ENCODE results near the gene PLA2G3.
"Not testable (repeated sequence)": the region's sequence is repeated elsewhere in the genome, so short reads cannot be mapped to it uniquely, and the experiment has no call there.

The PLA2G3 gene, protein sequence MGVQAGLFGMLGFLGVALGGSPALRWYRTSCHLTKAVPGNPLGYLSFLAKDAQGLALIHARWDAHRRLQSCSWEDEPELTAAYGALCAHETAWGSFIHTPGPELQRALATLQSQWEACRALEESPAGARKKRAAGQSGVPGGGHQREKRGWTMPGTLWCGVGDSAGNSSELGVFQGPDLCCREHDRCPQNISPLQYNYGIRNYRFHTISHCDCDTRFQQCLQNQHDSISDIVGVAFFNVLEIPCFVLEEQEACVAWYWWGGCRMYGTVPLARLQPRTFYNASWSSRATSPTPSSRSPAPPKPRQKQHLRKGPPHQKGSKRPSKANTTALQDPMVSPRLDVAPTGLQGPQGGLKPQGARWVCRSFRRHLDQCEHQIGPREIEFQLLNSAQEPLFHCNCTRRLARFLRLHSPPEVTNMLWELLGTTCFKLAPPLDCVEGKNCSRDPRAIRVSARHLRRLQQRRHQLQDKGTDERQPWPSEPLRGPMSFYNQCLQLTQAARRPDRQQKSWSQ

DNA sequence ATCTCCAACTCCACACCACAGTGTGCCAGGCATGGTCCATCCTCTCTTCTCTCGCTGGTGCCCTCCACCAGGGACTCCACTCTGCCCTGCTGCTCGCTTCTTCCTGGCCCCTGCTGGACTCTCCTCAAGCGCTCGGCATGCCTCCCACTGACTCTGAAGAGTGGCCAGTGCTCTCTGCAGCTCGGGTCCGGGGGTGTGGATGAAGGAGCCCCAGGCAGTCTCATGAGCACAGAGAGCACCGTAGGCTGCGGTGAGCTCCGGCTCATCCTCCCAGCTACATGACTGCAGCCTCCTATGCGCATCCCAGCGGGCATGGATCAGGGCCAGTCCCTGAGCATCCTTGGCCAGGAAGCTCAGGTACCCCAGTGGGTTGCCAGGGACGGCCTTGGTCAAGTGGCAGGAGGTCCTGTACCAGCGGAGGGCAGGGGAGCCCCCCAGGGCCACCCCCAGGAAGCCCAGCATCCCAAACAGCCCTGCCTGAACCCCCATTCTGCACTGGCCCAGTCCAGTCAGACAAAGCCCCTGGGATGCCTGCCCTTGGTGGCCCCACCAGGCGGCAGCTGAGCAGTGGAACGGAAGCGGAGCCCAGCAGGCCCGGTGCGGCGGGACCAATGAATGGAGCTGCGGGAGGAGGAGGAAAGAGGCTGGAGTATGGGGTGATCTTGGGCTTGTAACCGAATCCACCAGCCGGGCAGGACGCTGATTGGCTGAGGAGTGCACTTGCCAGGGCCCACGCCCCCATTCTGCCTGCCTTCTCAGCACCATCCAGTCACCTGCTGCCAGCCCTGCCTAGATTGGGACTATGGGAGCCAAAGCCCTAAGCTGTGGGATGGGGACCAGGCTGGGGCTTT, at the start of gene PLA2G3:
Gene PLA2G3, minus strand, starts transcription at position 643 of the 851 bp plus-strand sequence. Its CDS starts 154 bp downstream, at position 489.
- DNase-seq (ENCODE audit: low read depth in 2 of 2) = no peak

DNA sequence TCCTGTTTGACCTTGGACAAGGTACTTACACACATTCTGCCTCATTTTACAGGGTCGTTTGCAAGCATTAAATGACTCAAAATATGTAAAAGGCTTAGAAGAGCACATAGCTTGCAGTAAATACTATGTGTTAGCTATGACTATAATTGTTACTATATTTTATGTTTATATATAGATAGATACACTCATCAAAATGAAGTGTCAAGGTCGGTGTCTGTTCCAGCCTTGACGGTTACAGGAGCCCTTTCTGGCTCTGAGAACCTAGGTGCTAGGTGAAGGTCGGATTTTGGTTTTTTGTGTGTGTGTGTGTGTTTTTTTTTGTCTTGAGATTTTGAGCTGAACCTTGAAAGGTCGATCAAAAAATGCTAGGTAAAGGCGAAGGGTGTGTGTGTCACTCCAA, 47.3 kb upstream of the PLA2G3 start:
- DNase-seq (ENCODE audit: low read depth in 2 of 2) = no peak

DNA sequence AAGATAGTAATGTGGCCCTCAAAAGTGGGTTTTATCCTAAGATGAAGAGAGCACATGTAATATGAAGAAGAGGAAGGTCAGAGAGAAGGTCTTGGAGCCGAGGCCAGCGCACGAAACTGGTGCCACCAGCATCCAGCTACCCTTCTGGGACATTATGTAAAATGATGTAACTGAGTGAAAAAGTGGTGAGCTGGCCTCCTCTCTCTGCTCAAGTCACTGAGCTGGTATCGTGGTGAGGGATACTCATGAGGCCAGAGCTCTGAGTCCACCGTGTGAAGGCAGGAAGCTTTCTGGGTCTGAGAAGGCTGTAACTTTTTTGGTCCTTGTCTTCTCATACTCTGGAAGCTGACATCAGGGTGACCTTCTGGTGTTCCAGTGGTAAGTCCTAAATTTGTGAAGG, 44.7 kb upstream of the PLA2G3 start:
- DNase-seq (ENCODE audit: low read depth in 2 of 2) = no peak

DNA sequence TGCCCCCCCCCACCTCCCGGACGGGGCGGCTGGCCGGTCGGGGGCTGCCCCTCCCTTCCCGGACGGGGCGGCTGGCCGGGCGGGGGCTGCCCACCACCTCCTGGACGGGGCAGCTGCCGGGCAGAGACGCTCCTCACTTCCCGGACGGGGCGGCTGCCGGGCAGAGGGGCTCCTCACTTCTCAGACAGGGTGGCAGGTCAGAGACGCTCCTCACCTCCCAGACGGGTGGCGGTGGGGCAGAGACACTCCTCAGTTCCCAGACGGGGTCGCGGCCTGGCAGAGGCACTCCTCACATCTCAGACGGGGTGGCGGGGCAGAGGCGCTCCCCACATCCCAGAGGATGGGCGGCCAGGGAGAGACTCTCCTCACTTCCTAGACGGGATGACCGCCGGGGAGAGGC, 43.7 kb upstream of the PLA2G3 start:
- DNase-seq (ENCODE audit: low read depth in 2 of 2) = no peak

DNA sequence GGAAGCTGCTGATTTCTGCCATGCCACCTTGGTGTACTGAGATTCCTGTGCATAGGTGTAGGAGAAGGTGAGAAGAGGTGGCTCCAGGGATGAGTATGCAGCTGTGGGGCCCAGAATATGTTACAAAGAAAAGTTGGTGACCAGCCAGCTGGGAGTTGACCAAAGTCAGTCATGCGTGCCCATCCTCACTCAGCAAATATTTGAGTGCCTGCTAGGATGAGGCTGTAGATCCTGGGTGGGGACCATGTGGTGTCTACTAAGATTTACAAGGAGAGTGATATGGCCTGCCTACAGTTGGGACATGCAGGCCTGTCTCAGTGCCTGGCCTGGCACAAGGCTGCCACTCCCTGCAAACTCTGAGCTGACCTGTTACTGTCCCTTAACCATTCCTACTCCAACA, 39.0 kb upstream of the PLA2G3 start:
- no peak for DNase-seq (ENCODE audit: low read depth in 2 of 2)

DNA sequence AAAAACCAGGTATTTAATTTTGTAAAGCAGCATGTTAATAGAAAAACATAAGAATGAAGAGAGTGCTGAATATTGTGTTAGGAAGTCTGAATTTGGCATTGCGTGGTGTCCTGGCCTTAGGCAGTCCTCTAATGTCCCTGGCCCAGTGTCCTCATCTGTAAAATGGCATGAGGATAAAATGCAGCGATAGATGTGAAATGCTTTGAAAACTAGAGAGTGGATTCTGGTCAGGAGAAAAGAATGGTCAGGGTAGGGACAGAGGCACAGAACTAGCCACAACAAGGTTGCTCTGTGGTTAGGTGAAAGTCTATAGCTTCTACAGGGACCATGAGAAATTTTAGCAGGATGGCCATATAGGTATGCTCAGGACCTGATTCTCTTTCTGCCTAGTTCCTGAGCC, 38.6 kb upstream of the PLA2G3 start:
- no peak for DNase-seq (ENCODE audit: low read depth in 2 of 2)

DNA sequence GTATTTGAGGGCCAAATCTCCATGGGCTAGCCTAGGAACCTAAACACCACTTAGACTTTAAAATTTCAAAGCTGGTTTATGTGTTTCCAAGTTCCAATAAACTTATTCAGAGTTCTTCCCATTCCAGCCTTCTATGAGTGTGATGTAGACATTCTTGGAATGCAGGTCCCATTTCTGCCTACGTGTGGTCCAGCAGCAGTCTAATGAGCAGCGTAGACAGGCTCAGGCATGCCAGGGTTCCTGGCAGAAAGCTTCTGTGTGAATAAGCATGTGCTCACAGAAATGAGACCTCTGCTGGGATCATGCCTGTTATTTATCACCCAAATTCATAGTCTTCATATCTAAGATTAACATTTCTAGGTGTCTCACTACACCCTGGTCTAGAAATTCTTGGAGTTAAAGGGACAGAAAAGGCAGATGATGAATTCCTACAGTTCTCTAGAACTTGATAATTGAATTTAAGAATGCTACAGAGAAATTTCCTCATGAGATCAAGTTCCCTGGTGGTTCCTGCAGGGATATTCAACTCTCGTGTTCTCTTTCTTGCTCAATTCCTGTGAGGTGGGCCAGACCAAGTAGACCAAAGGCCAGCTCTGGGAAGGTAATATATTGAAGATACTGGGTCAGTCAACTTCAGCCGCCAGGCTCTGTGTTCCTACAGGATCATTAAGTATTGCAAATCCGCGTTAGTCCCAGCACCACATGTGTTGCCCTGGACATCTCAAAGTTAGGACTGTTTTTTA, 37.3 kb upstream of the PLA2G3 start:
- no peak for DNase-seq (ENCODE audit: low read depth in 2 of 2)

DNA sequence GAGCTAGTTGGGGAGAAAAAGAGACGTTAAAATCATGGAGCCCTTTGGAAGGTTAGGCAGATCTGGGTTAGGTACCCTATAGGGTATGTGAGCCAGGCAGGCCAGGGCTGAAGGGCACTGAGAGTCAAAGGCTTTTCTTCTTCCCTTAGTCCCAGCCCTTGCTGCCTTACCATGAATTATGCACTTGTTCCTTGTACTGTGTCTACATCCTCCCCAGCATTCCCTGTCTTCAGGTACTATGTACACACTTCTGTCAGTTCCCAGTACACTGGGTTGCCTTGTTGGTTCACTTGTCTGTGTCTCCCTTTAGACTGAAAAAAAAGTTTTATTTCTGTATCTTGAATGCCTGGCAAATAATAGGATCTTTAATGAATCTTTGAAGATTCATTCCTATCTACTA, 36.6 kb upstream of the PLA2G3 start:
- DNase-seq (ENCODE audit: low read depth in 2 of 2) = no peak

DNA sequence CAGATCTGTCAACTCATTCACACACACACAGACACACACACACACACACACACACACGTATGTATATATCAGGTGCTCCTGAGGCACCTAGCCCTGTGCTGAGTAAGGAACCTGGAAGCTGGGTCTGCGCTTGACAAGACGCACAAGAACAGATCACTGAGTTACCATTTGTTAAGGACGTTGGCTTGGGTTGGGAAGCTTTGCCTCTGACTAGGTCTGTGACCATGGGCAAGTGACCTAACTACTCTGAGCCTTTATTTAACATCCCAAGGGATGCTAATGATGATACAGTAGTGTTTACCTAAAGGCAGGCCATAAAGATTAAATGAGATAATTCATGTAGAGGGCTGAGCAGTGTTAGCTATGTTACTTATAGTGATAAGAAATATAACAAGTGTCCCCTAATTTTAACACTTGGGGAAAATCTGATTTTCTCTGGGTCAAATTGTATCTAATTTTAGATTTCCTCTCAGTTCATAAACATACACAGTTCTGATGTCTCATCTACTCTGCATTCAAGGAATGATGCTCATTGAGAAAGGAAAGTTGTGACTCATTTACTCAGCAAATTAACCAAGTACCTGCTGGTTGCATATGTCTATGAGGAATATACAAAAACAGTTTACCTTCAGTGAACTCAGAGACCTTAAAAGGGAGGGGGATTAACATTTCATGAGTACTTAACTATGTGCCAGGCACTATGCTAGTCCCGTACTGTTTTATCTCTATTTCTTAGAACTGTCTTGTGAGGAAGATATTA, 33.3 kb upstream of the PLA2G3 start:
- no peak for DNase-seq (ENCODE audit: low read depth in 2 of 2)

DNA sequence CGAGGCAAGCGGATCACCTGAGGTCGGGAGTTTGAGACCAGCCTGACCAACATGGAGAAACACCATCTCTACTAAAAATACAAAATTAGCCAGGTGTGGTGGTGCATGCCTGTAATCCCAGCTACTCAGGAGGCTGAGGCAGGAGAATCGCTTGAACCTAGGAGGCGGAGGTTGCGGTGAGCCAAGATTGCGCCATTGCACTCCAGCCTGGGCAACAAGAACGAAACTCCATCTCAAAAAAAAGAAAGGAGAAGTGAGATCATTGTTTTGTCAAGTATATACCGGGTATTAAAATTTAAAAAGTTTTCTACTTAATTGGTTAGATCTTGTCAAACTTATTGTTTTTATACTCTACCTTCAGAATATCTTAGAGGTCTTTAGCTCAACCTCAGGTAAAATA, 31.4 kb upstream of the PLA2G3 start:
- DNase-seq (ENCODE audit: low read depth in 2 of 2) = not testable (repeated sequence)

DNA sequence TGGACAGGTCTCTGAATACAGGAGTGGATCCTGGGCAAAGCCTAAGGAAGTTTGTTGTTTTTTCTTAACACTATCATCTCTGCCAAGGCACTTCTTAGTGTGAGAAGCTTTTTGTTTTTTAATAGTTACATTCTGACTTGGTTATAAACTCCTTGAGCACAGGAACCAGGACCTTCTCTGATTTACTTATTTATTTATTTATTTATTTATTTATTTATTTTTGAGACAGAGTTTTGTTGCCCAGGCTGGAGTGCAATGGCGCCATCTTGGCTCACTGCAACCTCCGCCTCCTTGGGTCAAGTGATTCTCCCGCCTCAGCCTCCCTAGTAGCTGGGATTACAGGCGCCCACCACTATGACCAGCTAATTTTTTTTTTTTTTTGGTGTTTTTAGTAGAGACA, 30.7 kb upstream of the PLA2G3 start:
- DNase-seq (ENCODE audit: low read depth in 2 of 2) = no peak

DNA sequence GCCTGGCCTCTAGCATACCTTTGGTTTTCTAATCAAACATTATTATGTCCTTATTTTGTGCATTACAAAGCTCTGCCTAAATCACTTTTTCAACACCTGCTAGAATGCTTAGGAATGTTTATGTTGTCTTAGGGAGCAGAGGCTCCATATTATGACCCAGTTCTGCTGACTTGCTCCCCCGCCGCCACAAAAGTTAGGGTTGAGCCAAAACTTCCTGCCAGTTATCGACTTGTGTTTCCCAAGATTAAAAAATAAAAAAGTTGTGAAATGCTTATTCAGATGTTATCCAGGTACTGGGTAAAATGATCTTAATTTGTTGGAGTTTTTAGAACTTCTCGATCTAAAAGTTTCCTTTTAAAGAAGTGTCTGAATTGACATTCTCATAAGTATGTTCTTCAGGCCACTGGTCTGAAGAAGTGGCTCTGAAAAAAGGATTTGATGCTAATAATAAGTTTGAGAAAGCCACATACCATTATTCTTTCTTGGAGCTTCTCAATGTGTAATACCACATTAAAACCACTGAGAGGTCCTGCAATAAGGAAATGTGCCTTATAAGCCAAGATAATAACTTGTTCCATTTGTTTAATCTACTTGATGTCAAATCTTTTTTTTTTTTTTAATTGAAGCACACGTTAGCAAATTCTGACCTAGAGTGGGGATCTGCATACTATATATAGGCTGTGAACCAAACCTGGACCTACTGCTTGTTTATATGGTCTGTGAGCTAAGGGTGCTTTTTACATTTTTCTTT, 21.9 kb upstream of the PLA2G3 start:
- DNase-seq (ENCODE audit: low read depth in 2 of 2) = no peak

DNA sequence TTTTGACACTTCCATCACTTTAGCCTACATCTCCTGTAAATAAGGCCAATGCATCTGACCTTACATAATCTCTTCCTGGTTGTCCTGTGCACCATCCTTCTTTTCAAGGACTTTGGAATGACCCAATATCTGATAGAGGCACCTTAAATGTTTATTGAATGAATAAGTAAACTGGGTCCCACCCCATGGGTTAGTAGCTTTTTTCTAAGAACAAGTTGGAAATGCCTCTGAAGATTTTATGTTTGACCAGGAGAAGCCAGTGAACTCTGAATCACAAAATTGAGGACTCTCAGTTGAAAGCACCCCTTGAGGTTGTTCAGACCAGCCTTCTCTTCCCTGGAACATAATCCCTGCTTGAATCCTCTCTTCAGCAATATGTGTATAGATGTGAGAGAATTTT, 21.1 kb upstream of the PLA2G3 start:
- DNase-seq (ENCODE audit: low read depth in 2 of 2) = no peak

DNA sequence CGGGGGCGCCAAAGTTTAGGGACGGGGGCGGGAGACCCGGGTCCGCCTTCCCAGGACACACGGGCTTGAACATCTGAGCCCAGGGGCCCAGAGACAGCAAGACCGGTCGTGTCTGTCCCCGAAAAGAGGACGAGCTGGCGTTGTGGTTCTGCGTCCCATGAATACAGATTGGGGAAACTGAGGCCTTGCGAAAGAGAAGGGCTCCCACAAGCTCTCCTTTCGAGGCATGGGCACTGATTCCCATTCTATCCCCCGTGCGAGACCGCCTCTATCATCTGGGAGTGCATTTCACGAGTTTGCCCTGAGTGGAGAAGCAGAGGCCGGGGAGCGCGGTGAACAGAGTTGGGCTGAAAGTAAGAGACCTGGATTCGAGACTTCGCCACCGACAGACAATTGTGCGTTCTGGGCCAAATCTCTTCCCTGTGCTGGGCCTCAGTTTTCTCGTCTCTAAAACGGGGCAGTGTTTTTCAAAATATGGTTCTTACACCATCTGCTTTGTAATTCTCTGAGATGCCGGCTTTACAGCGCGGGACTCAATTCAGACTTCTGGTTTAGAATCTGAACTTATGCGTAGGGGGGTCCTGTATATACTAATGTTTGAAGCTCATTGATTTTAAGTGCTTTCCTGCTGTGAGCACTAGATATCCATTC, 20.1 kb upstream of the PLA2G3 start:
- DNase-seq (ENCODE audit: low read depth in 2 of 2) = no peak

DNA sequence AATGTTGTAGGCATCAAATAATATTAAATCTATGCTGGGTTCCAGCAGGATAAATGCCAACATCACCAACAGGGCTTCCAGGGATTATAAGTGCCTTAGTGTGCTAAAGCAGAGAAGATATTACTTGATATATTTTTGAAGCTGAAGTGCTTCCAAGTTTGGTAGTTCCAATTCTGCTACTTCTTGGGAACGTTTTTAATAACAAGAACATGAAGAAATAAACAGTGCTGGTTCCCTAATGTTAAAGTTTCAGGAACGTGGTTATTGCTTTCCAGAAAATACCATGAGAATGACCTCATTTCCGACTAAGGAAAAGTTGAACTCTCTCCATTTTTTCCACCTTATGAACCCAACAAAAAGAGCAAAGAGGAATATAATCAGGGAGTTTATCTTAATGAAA, 15.1 kb upstream of the PLA2G3 start:
- no peak for DNase-seq (ENCODE audit: low read depth in 2 of 2)

DNA sequence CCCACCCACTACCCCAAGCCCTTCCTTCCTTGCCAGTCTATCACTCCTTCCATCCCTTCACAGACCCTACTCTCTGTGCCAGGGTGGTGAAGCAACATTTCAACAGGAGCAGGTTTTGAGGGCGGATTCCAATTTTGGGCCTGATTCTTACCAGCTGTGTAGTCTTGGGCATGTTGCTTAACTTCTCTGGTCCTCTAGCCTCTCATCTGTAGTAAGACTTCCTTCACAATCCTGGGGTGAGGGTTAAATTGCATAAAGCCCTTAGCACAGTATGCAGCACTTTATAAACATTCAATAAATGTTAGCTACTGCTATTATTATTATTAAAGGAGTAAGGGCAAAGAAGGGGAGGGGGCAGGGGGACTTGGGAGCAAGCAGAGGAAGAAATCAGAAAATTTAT, 14.7 kb upstream of the PLA2G3 start:
- no peak for DNase-seq (ENCODE audit: low read depth in 2 of 2)

DNA sequence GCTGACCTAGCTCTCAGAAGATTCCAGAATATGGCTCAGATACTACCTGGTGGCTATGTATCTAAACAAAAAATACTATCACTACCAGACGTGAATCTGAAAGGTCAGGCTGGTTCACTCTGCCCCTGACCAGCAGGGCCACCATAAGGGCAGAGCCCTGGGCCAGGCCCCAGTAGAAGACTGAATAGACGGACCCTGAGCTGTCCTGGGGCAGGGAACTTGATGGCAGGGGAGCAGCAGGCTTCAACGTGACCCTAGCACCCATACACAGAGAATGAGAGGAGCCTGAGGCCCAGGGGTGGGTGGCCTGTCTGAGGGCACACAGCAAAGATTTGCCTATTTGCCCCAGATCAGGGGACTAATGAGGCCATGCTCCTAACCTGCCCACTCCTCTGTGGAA, 13.0 kb upstream of the PLA2G3 start:
- DNase-seq (ENCODE audit: low read depth in 2 of 2) = no peak

DNA sequence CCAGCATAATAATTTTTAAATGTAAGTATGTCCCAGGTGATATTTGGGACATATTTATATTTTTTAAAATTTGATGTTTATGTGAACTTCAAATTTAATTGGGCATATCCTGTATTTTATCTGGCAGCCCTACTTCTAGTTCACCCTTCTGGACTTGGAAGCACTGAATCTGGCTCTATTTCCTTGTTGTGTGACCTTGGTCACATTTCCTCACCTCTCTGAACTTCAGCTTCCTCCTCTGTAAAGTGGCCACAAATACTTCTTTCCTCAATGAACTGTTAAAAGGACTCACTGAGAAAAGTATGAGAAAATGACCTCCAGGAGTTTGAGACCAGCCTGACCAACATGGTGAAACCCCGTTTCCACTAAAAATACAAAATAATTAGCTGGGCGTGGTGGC, 11.6 kb upstream of the PLA2G3 start:
- no peak for DNase-seq (ENCODE audit: low read depth in 2 of 2)

DNA sequence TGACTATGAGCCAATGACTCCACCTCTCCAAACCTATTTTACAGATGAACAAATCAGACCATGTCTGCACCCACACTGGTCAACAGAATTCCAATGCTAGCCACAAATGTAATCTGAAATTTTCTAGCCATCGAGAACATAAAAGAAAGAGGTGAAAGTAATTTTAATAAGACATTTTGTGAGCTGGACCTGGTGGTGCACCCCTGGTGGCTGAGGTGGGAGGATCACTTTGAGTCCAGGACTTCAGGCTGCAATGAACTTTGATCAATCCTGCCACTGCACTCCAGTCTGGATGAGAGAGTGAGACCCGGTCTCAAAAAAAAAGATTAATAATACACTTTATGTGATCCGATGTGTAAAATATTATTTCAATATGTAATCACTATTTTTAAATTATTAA, 10.3 kb upstream of the PLA2G3 start:
- no peak for DNase-seq (ENCODE audit: low read depth in 2 of 2)

DNA sequence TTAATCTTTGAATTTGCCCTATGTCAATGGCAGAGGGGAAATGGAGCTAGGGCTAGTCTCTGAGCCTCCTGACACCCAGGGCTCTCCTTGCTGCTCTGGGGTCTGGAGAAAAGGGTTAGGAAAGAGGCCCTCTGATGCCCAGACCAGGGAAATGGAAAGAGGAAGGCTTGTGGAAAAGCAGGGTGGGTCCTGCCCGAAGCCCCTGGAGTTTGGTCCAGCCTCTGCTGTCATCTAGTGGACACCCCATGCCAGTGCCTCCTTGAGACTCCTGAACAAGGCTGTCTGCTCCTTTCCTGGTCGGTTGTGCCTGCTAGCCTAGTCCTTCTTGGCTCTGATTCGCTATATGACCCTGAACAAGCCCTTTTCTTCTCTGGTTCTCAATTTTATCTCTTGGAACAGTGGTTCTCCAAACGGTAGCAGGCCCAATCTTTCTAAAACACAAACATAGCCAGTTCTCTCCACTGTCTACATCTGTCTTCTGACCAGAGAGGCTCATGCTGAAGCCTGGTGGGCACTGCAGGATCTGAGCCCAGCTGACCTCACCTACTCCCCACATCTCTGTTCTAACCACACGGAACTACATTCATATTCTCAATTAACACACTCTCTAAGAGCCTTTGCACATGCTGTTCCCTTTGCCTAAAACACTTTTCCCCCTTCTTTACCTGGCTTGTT, 8.8 kb upstream of the PLA2G3 start:
- DNase-seq (ENCODE audit: low read depth in 2 of 2) = no peak

Measured in stimulated activated CD8-positive, alpha-beta memory T cell treated with anti-CD3 and anti-CD28 coated beads, Interleukin-15, amount 100 ng/mL, for 48 hours (primary cell).